Stimulated activated CD4-positive, alpha-beta T cell treated with anti-CD3 and anti-CD28 coated beads, Interleukin-2, amount 100 ng/mL, for 4 hours (primary cell): ENCODE measurements around the gene PDCD1.
"Not testable (repeated sequence)": the region's sequence is repeated elsewhere in the genome, so short reads cannot be mapped to it uniquely, and the experiment has no call there.

Experiments used
- DNase-seq: peaks from one replicate; pipeline ENCODE4 v3.0.0-alpha.2; 2020; ENCODE audit warnings: low read depth

The PDCD1 gene

GRCh38 chr2:241858206-241859016 lies at the start of gene PDCD1:
TSS of gene PDCD1 (minus strand) at chr2:241858894. CDS start at chr2:241858838, 56 bp downstream.
- DNase-seq = peak; percentile 86

- DNase-seq = not testable (repeated sequence)
These were observed 49.1 kb upstream of the PDCD1 start for GRCh38 chr2:241907831-241908230.

- no peak for DNase-seq
These were observed 48.3 kb upstream of the PDCD1 start for GRCh38 chr2:241906826-241907570.

GRCh38 chr2:241906378-241906770 lies 47.7 kb upstream of the PDCD1 start:
- DNase-seq = not testable (repeated sequence)

- DNase-seq = no peak
These were observed 47.2 kb upstream of the PDCD1 start for GRCh38 chr2:241905716-241906377.

GRCh38 chr2:241904791-241905710 lies 46.4 kb upstream of the PDCD1 start:
- DNase-seq = no peak

GRCh38 chr2:241904011-241904718 lies 45.5 kb upstream of the PDCD1 start:
- no peak for DNase-seq

GRCh38 chr2:241903121-241904010 lies 44.7 kb upstream of the PDCD1 start:
- DNase-seq = no peak

GRCh38 chr2:241902357-241902991 lies 43.8 kb upstream of the PDCD1 start:
- DNase-seq = no peak

GRCh38 chr2:241901500-241902351 lies 43.0 kb upstream of the PDCD1 start:
- no peak for DNase-seq

- DNase-seq = no peak
These were observed 42.3 kb upstream of the PDCD1 start for GRCh38 chr2:241901018-241901380.

GRCh38 chr2:241900251-241901017 lies 41.7 kb upstream of the PDCD1 start:
- no peak for DNase-seq

GRCh38 chr2:241898463-241899270 lies 40.0 kb upstream of the PDCD1 start:
- DNase-seq = no peak

GRCh38 chr2:241897231-241897916 lies 38.7 kb upstream of the PDCD1 start:
- no peak for DNase-seq

- no peak for DNase-seq
These were observed 38.1 kb upstream of the PDCD1 start for GRCh38 chr2:241896746-241897201.
